RKO (cell line): ENCODE data around the gene RUNX2.

Experiments
- DNase-seq: peaks from one replicate; pipeline ENCODE4 v3.0.0-alpha.2; 2016; ENCODE audit warnings: low spot score

RUNX2 gene

GRCh38 chr6:45619211-45619760 is 291.2 kb downstream of the RUNX2 start:
- DNase-seq, result no peak

- no peak for DNase-seq
Measured at GRCh38 chr6:45619994-45620471, 291.9 kb downstream of the RUNX2 start.

- DNase-seq, result no peak
Measured at GRCh38 chr6:45624228-45624627, 296.1 kb downstream of the RUNX2 start.

GRCh38 chr6:45625191-45625664 is 297.1 kb downstream of the RUNX2 start:
- peak; percentile 5 for DNase-seq

GRCh38 chr6:45626087-45626891 is 298.2 kb downstream of the RUNX2 start:
- no peak for DNase-seq

- DNase-seq, result no peak
Measured at GRCh38 chr6:45630314-45630713, 302.2 kb downstream of the RUNX2 start.

GRCh38 chr6:45630801-45631200 is 302.7 kb downstream of the RUNX2 start:
- no peak for DNase-seq

- DNase-seq, result no peak
Measured at GRCh38 chr6:45631396-45631795, 303.3 kb downstream of the RUNX2 start.

GRCh38 chr6:45633272-45633908 is 305.3 kb downstream of the RUNX2 start:
- DNase-seq, result no peak

- no peak for DNase-seq
Measured at GRCh38 chr6:45634231-45634630, 306.1 kb downstream of the RUNX2 start.

GRCh38 chr6:45635284-45635867 is 307.2 kb downstream of the RUNX2 start:
- no peak for DNase-seq

- no peak for DNase-seq
Measured at GRCh38 chr6:45637056-45637455, 308.9 kb downstream of the RUNX2 start.

GRCh38 chr6:45637611-45638257 is 309.6 kb downstream of the RUNX2 start:
- DNase-seq, result no peak

GRCh38 chr6:45640081-45640491 is 312.0 kb downstream of the RUNX2 start:
- DNase-seq, result no peak

GRCh38 chr6:45640811-45641210 is 312.7 kb downstream of the RUNX2 start:
- no peak for DNase-seq

GRCh38 chr6:45642331-45643125 is 314.4 kb downstream of the RUNX2 start:
- DNase-seq, result no peak

- no peak for DNase-seq
Measured at GRCh38 chr6:45643126-45643525, 315.0 kb downstream of the RUNX2 start.

GRCh38 chr6:45644720-45645119 is 316.6 kb downstream of the RUNX2 start:
- no peak for DNase-seq

GRCh38 chr6:45645302-45645701 is 317.2 kb downstream of the RUNX2 start:
- DNase-seq, result no peak

- peak; percentile 43 for DNase-seq
Measured at GRCh38 chr6:45647341-45648261, 319.5 kb downstream of the RUNX2 start.
